Endothelial cell of umbilical vein (primary cell): ENCODE results near the gene DIS3L2. TPM values are rescaled to one million over a fixed set of nuclear protein-coding genes. Genes with fewer than 3 reads are reported as not detected.

Experiments used
- BruUV-seq: library from RNA; stranded (reverse); fragments of 400-500 nt; replicated peaks from 2 replicates; lab custom pipeline; 2021; lab: Mats Ljungman, UMichigan
- CTCF ChIA-PET: fragments of 300-600, 350-600 bp; sonication (Branson Sonifier 250); formaldehyde crosslinking; loops from one replicate; lab custom pipeline; 2021; ENCODE audit warnings: antibody characterized with exemption, inconsistent platforms; lab: Charles Lee
- POLR2A ChIA-PET: fragments of 300-600, 350-600 bp; sonication (Branson Sonifier 250); formaldehyde crosslinking; loops from one replicate; lab custom pipeline; 2021; ENCODE audit warnings: antibody characterized with exemption, inconsistent platforms; lab: Charles Lee
- DNase-seq: peaks from one replicate; pipeline ENCODE4 v3.0.0-alpha.2; 2011; ENCODE audit warnings: low read depth, low spot score
- FAIRE-seq: peaks from 2 replicates; lab custom pipeline; 2011; peaks lifted over from hg19 to GRCh38; lab: Jason Lieb, UNC
- H2AFZ ChIP-seq: 2 replicates; pipeline ENCODE4 v1.6.0; 2012; ENCODE audit warnings: low read depth, low read length, control low read depth, inconsistent platforms
- H3K27ac ChIP-seq: 2 replicates; pipeline ENCODE4 v1.5.1; 2011; ENCODE audit warnings: low read depth, mild to moderate bottlenecking, control low read depth, low read length, moderate library complexity; ENCODE audit not compliant: insufficient read depth
- H3K27me3 ChIP-seq, 2 experiments: 2 replicates each; pipeline versions ENCODE4 v1.6.0 to v1.6.1; 2011; ENCODE audit warnings: low read length in 2 of 2, mixed read lengths in 1 of 2; ENCODE audit not compliant: control insufficient read depth in 2 of 2, insufficient read depth in 2 of 2
- H3K36me3 ChIP-seq, 2 experiments: 2 replicates in 1 of 2; 3 replicates in 1 of 2; pipeline ENCODE4 v1.5.1; 2011; ENCODE audit warnings: low read length in 2 of 2, mild to moderate bottlenecking in 1 of 2, moderate library complexity in 1 of 2; ENCODE audit not compliant: control insufficient read depth in 2 of 2, insufficient read depth in 2 of 2; ENCODE audit errors: extremely low read depth in 1 of 2
- H3K4me1 ChIP-seq: 3 replicates; pipeline ENCODE4 v1.5.1; 2011; ENCODE audit warnings: mild to moderate bottlenecking, low read length; ENCODE audit not compliant: control insufficient read depth, insufficient read depth; ENCODE audit errors: extremely low read depth
- H3K4me2 ChIP-seq: 2 replicates; pipeline ENCODE4 v1.6.1; 2011; ENCODE audit warnings: low read length, control low read depth, mixed read lengths; ENCODE audit not compliant: insufficient read depth
- H3K4me3 ChIP-seq, 3 experiments: fragments of 200-600 bp in 1 of 3; sonication (generic), shearing (Covaris generic) in 1 of 3; replicated peaks in 1 of 3; 2 replicates each; pipeline ENCODE4 v1.5.1; 2011 to 2016; ENCODE audit warnings: control low read depth in 3 of 3, low read length in 3 of 3, mild to moderate bottlenecking in 2 of 3, inconsistent platforms in 1 of 3, low read depth in 1 of 3, moderate library complexity in 1 of 3; ENCODE audit not compliant: insufficient read depth in 1 of 3
- H3K79me2 ChIP-seq: 2 replicates; pipeline ENCODE4 v1.6.0; 2012; ENCODE audit warnings: low read length, inconsistent platforms; ENCODE audit not compliant: control insufficient read depth, insufficient read depth
- H3K9ac ChIP-seq: replicated peaks from 2 replicates; pipeline ENCODE3; 2011; ENCODE audit warnings: low read length, control low read depth; ENCODE audit not compliant: insufficient read depth; ENCODE audit errors: extremely low read depth
- H3K9me1 ChIP-seq: replicated peaks from 3 replicates; pipeline ENCODE4 v1.6.0; 2011; ENCODE audit warnings: mild to moderate bottlenecking, low read length; ENCODE audit not compliant: control insufficient read depth, insufficient read depth; ENCODE audit errors: extremely low read depth
- H3K9me3 ChIP-seq: replicated peaks from 2 replicates; pipeline ENCODE4 v1.5.1; 2012; ENCODE audit warnings: low read length, inconsistent platforms; ENCODE audit not compliant: control insufficient read depth, insufficient read depth
- H4K20me1 ChIP-seq: replicated peaks from 2 replicates; pipeline ENCODE3; 2011; ENCODE audit warnings: mild to moderate bottlenecking, low read length; ENCODE audit not compliant: control insufficient read depth, insufficient read depth; ENCODE audit errors: extremely low read depth
- CTCF ChIP-seq, 2 donors: IDR thresholded peaks; 1 replicate in 1 of 2; 2 replicates in 1 of 2; pipeline ENCODE4 v1.5.1; 2011; ENCODE audit warnings: low read length in 2 of 2, mild to moderate bottlenecking in 2 of 2, moderate library complexity in 2 of 2, control low read depth in 1 of 2, inconsistent platforms in 1 of 2, low read depth in 1 of 2; ENCODE audit not compliant: insufficient read depth in 1 of 2; ENCODE audit errors: extremely low read depth in 1 of 2
- EZH2 ChIP-seq: IDR thresholded peaks from 2 replicates; pipeline ENCODE4 v1.6.1; 2012; ENCODE audit warnings: borderline replicate concordance, low read depth, mild to moderate bottlenecking, moderate library complexity, low read length, inconsistent platforms; ENCODE audit not compliant: severe bottlenecking
- FOS ChIP-seq: IDR thresholded peaks from 2 replicates; pipeline ENCODE4 v1.6.1; 2011; ENCODE audit warnings: mild to moderate bottlenecking, low read length, moderate library complexity, borderline replicate concordance; ENCODE audit not compliant: insufficient read depth
- GATA2 ChIP-seq: IDR thresholded peaks from 2 replicates; pipeline ENCODE4 v1.7.0; 2011; ENCODE audit warnings: low read depth, mild to moderate bottlenecking, moderate library complexity, mixed read lengths, low read length; ENCODE audit not compliant: insufficient read length, insufficient read depth
- JUN ChIP-seq: IDR thresholded peaks from 2 replicates; pipeline ENCODE4 v1.6.1; 2011; ENCODE audit warnings: borderline replicate concordance, low read depth; ENCODE audit not compliant: insufficient read length, insufficient read depth
- MAX ChIP-seq: IDR thresholded peaks from 2 replicates; pipeline ENCODE4 v1.6.1; 2011; ENCODE audit not compliant: insufficient read depth, insufficient read length
- MYC ChIP-seq: IDR thresholded peaks from one replicate; pipeline ENCODE4 v1.6.1; 2011; ENCODE audit warnings: mild to moderate bottlenecking, low read depth, low read length
- POLR2A ChIP-seq: IDR thresholded peaks from 2 replicates; pipeline ENCODE4 v1.6.1; 2012; ENCODE audit warnings: low read depth, mild to moderate bottlenecking, control low read depth, low read length
- dilution Hi-C: fragments of 300-500 bp; cut with MboI; formaldehyde crosslinking; loops from one replicate; pipeline ENCODE4 v1.15.0; 2019; ENCODE audit warnings: low sequenced_read_pairs; ENCODE audit not compliant: extremely low pct_ligation_motif_present
- intact Hi-C: fragments of 100-400 bp; cut with micrococcal nuclease; formaldehyde crosslinking; loops from one replicate; pipeline ENCODE4 v1.10.0; 2022
- polyA plus RNA-seq, 4 experiments: library from polyadenylated mRNA; depleted of rRNA in 3 of 4; stranded (reverse) in 3 of 4; unstranded in 1 of 4; fragments of >200 nt; gene quantifications; 2 replicates each; pipeline versions ENCODE4 v1.2.1 to v1.2.3, GENCODE V29; 2011 to 2012; ENCODE audit warnings: missing spikeins in 1 of 4
- total RNA-seq: library from RNA; stranded (reverse); gene quantifications from 2 replicates; pipeline ENCODE4 v1.2.3, GENCODE V29; 2021

DIS3L2 gene
- total and polyA plus RNA-seq, 2 donors (not counting 3 experiments of a cell fraction or from before 2014, with no cell fraction given), result 14.6 to 31.2 TPM

- intact Hi-C loops, result no loop called here
- Histone ChIP-seq H3K36me3 (peaks cover 0 to 3% of the 10 kb centered on the region in 2 experiments), H4K20me1 (no peaks in the 10 kb centered on the region), H3K9me1 (no peaks in the 10 kb centered on the region), H3K9ac (no peak overlapping the region), H3K27ac (no peak overlapping the region), H3K4me2 (no peak overlapping the region), H2AFZ (no peak overlapping the region), H3K4me1 (no peaks in the 10 kb centered on the region), H3K79me2 (no peaks in the 10 kb centered on the region), H3K27me3 (no peaks in the 10 kb centered on the region), H3K9me3 (no peaks in the 10 kb centered on the region), H3K4me3 (no peak overlapping the region)
- dilution Hi-C loops, result no loop called here
- DNase-seq, result no peak
- no peak for FAIRE-seq
- CTCF ChIA-PET, result interaction anchor here (1.9 kb wide), 1 partner anchor 13 kb away, joined by 5 read pairs; no protein-coding TSS in a partner anchor
- POLR2A ChIA-PET, result no interaction called here
- BruUV-seq, result no TSS peak
- TF ChIP-seq MYC, result no peak
- no peak for TF ChIP-seq JUN
- no peak for TF ChIP-seq EZH2
- TF ChIP-seq CTCF (IDR thresholded peaks at IDR 0.05; ENCODE audit: extremely low read depth in 1 of 2, insufficient read depth in 1 of 2, low read depth in 1 of 2, low read length in 2 of 2), result no peak
- no peak for TF ChIP-seq FOS
- no peak for TF ChIP-seq POLR2A
- TF ChIP-seq MAX, result no peak
- no peak for TF ChIP-seq GATA2
Observed at GRCh38 chr2:232026910-232027309, 65.4 kb downstream of the DIS3L2 start.
